ENCODE measurements around the gene DDX60. TPM values are rescaled to one million over a fixed set of nuclear protein-coding genes. Genes with fewer than 3 reads are reported as not detected.

DDX60 gene
- total RNA-seq, 1 experiment from 2014 or later: 12.2 TPM

- CTCF ChIA-PET: no interaction called here
- Histone ChIP-seq H3F3A (ENCODE audit: insufficient read depth, low read depth) (no peaks in the 10 kb centered on the region), H4K20me1 (ENCODE audit: insufficient read depth) (no peaks in the 10 kb centered on the region), H3K27me3 (ENCODE audit: insufficient read depth, low read depth) (no peaks in the 10 kb centered on the region), H3K27ac (no peak overlapping the region), H3K9me3 (ENCODE audit: insufficient read depth, low read depth) (no peaks in the 10 kb centered on the region), H3K79me2 (ENCODE audit: low read depth) (no peaks in the 10 kb centered on the region), H3K9me2 (ENCODE audit: insufficient read depth) (no peaks in the 10 kb centered on the region), H3K4me3 (no peak overlapping the region), H3K4me1 (replicated peaks; ENCODE audit: insufficient read depth) (no peaks in the 10 kb centered on the region; the same call in 1 of the 2 replicates), H3K36me3 (ENCODE audit: low read depth) (no peaks in the 10 kb centered on the region), H3K4me2 (no peak overlapping the region), H2AFZ (no peak overlapping the region)
- no peak for DNase-seq
- no TSS peak for BruUV-seq (replicated peaks)
- TF ChIP-seq EZH2 (IDR thresholded peaks at IDR 0.05; ENCODE audit: low read depth) (no peak), CTCF (conservative IDR thresholded peaks at IDR 0.05) (no peak)
- intact Hi-C loops (cut with micrococcal nuclease; ENCODE audit: unreplicated experiment): no loop called here
- POLR2A ChIA-PET (ENCODE audit: unreplicated experiment): no interaction called here
These were observed 115.2 kb downstream of the DDX60 start for GRCh38 chr4:168203233-168203911.

GRCh38 chr4:168200685-168201084 is 117.9 kb downstream of the DDX60 start:
- Histone ChIP-seq H3K27ac (no peak overlapping the region), H3K4me1 (replicated peaks; ENCODE audit: insufficient read depth) (no peaks in the 10 kb centered on the region; the same call in 1 of the 2 replicates), H2AFZ (no peak overlapping the region), H3K27me3 (ENCODE audit: insufficient read depth, low read depth) (no peaks in the 10 kb centered on the region), H3K79me2 (ENCODE audit: low read depth) (no peaks in the 10 kb centered on the region), H4K20me1 (ENCODE audit: insufficient read depth) (no peaks in the 10 kb centered on the region), H3K4me2 (no peak overlapping the region), H3F3A (ENCODE audit: insufficient read depth, low read depth) (no peaks in the 10 kb centered on the region), H3K9me2 (ENCODE audit: insufficient read depth) (no peaks in the 10 kb centered on the region), H3K4me3 (no peak overlapping the region), H3K9me3 (ENCODE audit: insufficient read depth, low read depth) (no peaks in the 10 kb centered on the region), H3K36me3 (ENCODE audit: low read depth) (no peaks in the 10 kb centered on the region)
- intact Hi-C loops (cut with micrococcal nuclease; ENCODE audit: unreplicated experiment): no loop called here
- POLR2A ChIA-PET (ENCODE audit: unreplicated experiment): no interaction called here
- DNase-seq: peak in 1 of 2 experiments; percentile 54
- CTCF ChIA-PET: no interaction called here
- no TSS peak for BruUV-seq (replicated peaks)
- no peak for TF ChIP-seq EZH2 (IDR thresholded peaks at IDR 0.05; ENCODE audit: low read depth)
- TF ChIP-seq CTCF (conservative IDR thresholded peaks at IDR 0.05): no peak

- intact Hi-C loops (cut with micrococcal nuclease; ENCODE audit: unreplicated experiment): no loop called here
- Histone ChIP-seq H2AFZ (no peak overlapping the region), H3K27me3 (ENCODE audit: insufficient read depth, low read depth) (no peaks in the 10 kb centered on the region), H3K4me2 (no peak overlapping the region), H3K79me2 (ENCODE audit: low read depth) (no peaks in the 10 kb centered on the region), H4K20me1 (ENCODE audit: insufficient read depth) (no peaks in the 10 kb centered on the region), H3F3A (ENCODE audit: insufficient read depth, low read depth) (no peaks in the 10 kb centered on the region), H3K9me3 (ENCODE audit: insufficient read depth, low read depth) (no peaks in the 10 kb centered on the region), H3K4me1 (replicated peaks; ENCODE audit: insufficient read depth) (no peaks in the 10 kb centered on the region; the same call in 1 of the 2 replicates), H3K36me3 (ENCODE audit: low read depth) (no peaks in the 10 kb centered on the region), H3K4me3 (no peak overlapping the region), H3K9me2 (ENCODE audit: insufficient read depth) (no peaks in the 10 kb centered on the region), H3K27ac (no peak overlapping the region)
- ChIA-PET CTCF (no interaction called here), POLR2A (ENCODE audit: unreplicated experiment) (no interaction called here)
- BruUV-seq (replicated peaks): no TSS peak
- no peak for TF ChIP-seq EZH2 (IDR thresholded peaks at IDR 0.05; ENCODE audit: low read depth)
- TF ChIP-seq CTCF (conservative IDR thresholded peaks at IDR 0.05): no peak
- DNase-seq: no peak
These were observed 119.1 kb downstream of the DDX60 start for GRCh38 chr4:168199260-168199957.

Data from PC-9 (cell line).